Stimulated activated CD8-positive, alpha-beta memory T cell treated with anti-CD3 and anti-CD28 coated beads, Interleukin-2, amount 100 ng/mL, for 48 hours (primary cell): ENCODE data around the gene CD44.

ENCODE experiments used
- DNase-seq, 2 donors: peaks; one replicate each; pipeline ENCODE4 v3.0.0-alpha.2; 2020; ENCODE audit warnings: low read depth in 2 of 2

The CD44 gene

DNA sequence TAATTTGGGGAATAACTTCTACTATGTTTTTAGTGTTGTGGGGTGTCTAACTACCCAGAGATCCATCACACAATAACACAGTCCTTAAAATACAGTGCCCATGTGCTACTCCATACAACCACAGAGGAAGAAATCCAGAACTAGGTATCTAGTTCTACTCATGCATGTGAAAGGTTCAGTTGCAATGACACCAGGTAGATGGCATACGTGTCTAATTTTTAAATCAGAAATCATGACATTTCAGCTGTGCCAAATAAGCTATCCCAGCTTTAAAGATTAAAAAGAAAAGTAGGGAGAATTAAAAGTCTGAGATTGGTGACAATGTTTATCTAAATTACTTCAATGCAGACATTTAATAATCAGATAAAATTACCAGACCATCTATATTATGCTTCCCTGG, 122.2 kb downstream of the CD44 start:
- DNase-seq, result no peak

DNA sequence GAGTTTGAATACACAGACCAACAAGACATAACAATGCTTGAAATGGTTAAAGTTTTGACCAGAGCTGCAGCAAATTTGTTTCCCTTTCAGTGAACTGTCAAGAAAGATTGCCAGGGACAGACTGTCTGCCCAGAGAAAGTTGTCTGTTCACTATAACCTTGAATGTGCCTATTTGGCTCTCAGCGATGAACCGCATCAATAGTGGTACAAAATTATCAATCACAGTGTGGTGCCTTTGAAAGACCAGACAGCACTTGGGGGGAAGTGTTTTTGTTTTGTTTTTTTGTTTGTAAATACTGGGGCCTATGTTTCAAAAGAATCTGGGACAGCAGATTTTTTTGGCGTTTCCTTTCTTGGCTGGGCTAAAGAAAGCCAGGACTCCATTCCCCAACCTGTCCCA, 123.1 kb downstream of the CD44 start:
- DNase-seq, result no peak

DNA sequence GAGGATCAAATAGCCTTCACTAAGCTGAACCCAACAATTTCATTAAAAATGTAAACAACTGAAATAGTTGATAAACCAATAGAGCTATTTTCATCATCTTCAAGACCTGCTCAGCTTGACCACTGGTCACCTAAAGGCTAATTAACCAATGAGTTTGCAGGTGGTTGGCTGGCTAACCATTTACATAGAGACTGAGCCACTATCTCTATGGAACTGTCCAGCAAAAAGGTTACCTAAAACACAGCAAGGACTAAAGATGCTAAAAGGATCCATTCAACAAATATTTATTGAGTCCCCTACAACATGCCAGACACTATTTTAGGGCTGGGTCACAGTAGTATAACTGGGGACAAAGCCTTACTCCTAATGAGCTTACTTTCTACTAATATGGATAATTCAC, 123.8 kb downstream of the CD44 start:
- no peak for DNase-seq

DNA sequence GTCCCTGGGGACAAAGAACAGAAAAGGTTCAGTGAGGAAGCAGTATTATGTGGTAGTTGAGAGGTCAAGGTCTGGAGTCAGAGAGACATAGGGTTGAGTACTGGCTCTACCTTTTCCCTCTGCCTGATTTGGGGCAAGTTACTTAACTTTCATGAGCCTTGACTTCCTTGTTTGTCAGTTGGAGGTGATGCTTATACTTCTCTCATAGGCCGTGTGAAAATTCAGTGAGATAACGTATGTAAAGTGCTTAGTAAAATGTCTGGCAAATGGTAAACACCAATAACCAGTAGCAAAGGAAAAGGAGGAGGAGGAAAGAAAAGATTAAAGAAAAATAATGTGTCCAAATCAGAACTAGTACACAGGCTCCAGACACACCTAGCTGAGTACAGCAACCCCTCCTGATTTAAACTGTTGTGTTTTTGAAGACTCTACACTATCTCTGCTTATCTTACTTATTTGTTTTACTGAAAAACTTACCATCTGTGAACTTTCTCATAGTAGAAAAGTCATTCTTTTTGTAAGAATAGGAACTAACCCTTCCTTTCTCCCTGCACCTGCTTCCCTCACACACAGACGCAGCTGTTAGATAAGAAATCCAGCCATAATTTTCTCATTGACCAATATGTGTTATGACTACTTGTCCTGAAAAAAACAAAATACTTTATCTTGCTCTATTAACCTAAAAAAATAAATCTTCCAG, 126.9 kb downstream of the CD44 start:
- no peak for DNase-seq

DNA sequence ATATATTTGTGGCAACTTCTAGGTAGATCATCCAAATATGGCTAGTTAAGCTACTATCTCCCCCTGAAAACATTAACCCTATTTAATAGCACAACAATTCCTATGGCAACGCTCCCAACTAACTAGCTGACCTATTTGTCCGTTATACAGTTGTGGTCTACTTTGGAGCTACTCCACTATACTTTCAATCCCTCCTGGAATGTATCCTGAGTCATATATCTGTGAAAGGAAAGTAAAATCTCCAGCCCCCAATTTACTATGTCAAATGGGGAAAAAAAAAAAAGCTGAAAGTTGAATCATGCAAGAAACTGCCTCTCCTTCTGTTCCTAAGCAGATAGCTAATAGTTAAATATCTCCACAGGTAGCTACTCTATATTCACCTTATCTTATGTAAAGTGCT, 128.5 kb downstream of the CD44 start:
- DNase-seq, result no peak

DNA sequence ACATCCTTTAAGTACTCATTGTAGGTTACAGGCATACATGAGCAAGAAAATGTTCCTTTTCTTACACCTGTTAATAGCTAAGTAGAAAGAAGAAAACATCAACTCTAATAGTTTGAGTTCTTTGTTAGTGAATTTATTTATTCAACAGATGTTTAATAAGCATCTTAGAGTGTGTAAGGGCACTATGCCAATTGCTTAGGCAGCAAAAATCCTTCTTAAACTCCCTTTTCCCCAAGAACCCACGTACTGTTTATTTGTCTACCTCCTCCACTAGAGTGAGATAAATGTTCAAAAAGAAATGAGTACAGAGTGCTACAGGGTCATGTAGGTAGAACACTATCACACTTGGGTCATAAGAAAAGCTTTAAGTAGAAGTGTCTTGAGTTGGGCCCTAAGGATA, 131.4 kb downstream of the CD44 start:
- DNase-seq, result no peak

DNA sequence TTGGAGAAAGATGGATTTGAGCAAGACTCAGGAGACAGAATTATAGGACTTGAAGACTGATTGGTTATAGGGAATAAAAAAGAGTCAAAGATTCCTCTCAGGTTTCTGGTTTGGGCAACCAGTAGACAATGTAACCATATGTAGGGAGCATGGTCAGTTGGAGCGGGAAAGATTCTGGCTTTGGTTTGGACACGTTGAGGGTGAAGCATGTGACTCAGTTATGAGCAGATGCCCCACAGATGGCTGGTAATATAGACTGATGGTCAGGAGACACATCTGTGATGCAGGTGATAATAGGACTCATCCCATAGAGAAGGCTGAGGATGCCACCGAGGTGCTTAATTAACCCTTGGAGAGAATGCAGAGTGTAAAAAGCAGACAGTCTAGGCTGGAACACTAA, 132.1 kb downstream of the CD44 start:
- DNase-seq, result no peak

DNA sequence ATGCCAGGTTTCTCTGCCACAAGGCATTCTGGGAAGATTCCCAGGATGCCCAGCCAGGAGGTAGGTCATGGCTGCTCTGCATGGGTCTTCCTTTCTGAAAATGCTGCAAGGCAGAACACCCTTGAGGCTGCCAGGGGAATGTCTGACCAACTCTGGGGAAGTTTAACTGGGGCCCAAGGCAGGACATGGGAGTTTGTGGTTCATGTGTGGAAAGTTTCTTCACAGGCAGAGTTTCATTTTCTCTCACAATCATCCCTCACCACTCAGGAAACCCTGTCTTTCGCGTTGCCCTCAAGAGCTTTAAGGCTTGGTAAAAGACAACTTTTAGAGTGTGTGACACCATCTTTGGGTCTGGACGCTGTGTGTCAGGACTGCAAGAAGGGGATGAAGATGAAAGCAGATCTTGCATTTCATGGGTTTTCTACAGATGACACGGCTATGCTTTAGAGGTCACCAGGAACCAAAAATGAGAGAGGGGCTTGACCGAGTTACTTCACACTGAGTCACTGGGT, 133.5 kb downstream of the CD44 start:
- DNase-seq, result peak; percentile 11 to 33

DNA sequence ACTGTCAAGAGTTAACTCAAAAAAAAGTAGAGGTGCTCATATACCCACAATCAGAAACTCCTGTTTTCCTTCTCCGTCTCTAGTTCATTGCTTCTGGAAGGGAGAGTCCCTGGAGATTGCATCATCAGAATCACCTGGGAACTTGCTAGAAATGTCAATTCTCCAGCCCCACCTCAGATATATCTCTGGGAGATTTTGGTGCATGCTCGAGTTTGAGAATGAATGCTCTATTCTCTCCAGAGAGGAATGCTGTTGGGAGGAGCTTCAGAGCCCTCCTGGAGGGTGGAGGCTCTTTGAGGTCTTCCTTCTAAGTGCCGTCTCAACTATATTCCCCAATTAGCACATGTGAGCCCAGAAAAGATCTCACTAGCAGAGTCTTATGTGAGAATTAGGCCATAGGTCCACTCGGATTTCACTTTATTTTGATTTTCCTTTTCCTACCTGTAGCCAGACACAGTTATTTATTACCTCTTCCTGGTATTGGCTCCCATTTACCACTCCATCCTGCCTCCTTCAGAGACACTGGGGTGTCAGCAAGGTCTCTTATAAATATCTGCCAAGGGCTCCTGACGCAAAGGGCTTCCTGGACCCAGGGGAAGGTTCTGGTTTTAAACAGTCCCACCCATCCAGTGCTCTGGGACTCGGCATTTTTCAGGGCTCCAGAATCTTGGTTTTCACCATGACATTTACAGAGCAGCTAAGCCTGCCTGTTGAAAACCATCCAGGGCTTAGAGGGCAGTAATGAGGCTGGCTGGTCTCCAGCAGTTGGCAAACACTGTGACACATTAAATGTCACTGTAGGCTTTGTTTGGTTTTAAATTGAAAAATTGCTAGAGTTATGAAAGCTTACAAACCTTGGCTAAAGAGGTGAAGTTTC, 136.2 kb downstream of the CD44 start:
- DNase-seq, result no peak

DNA sequence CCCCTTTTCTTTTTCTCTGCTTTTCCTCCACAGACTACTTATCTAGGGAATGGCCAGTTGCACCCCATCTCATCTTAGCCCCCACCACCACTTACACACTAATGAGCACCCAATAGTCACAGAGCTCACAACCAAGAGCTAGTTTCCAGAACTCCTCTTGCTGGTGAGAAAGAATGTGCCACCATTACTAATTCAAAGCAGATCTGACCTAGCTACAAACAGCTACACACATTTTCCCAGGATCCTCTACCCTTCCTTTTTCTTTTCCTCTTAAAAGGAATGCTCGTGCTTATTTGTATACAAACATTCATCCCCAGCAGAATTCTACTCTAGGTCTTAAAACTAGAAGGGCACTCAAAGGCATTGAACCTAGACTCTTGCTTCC, 136.8 kb downstream of the CD44 start:
- no peak for DNase-seq

DNA sequence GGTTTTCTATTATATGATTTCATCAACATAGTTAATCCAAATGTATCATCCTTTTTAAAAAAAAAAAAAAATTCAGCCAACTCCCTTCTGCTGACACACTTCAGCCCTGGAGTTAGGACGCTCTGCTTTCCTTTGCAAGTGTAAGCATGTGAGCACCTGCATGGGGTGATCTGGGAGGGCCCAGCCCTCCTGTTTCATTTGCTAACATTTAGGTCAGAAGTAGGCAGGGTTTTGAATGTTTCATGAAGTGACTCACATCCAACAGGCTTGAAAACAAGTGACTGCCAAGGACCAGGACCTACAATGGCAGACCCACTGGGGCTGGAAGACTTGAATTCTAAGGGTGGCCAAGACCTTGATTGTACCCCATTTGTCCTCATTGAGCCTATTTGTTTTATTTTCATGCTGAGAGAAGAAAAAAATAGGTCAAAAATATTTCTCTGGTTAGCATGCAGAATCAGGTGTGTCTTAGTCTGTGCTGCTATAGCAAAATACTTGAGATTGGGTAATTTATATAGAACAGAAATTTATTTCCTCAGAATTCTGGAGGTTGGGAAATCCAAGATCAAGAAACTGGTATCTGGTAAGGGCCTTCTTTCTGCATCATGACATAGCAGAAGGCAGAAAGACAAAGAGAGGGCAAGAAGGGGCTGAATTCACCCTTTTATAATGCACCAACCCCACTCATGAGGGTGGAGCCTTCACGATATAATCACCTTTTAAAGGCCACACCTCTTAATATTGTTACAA, 137.6 kb downstream of the CD44 start:
- DNase-seq, result no peak

DNA sequence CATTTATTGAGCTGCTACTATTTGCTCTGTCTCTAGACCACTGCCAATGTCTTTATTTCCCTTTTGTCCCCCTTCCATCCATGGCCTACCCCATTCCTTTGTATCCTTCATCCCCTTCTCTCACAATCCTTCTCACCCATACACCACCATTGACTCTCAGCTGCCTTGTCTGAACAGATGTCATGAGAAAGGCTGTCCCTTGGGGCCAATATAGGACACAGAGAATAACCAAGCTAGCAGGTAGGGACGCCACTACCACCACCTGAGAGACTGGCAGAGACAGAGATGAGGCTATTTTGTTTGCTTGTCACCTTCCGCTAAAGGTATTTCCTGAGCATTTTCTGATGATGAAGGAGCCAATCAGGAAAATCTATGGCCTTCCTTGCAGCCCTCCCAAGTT, 138.9 kb downstream of the CD44 start:
- DNase-seq, result no peak

DNA sequence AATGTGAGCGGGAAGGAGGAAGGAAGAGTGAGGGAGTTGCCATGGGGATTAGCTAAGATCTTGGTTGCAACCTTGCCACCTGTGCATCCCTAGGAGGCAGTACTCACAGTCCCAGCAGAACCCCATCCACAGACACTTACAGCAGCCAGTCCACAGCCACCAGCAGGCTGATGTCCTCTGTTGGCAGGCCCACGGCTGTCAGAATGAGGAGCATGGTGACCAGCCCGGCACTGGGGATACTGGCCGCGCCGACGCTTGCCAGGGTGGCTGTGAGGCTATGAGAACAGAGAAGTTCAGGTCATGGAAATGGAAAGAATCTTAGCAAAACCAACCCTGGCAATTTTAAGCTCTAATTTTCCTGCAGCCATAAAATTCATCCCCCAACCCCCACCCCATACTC, 141.8 kb downstream of the CD44 start:
- DNase-seq, result no peak

DNA sequence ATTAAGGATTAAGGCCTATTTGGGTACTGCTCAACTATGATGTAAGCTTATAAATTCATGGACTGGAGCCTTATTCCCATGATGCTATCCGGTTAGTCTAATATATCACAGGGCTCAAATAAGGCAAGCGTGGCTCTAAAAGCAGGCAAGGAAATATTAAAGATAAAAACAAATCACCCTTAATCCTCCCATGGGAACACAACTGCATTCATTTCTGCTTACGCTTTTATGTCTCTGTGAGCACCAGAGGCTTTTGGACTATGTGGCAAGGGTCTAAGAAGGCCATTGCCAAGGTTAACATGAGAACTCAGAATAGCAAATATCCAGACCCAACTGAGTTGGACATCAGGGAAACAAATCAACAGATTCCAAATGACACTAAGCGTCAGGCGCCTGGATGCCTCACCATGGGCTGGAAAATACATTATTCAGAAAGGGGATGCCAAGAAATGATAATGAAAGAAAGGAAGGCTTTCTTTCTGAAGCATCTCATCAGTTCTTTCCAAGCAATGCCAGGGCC, 142.3 kb downstream of the CD44 start:
- DNase-seq, result no peak
